ENCODE results near the gene DZIP1.

- TF ChIP-seq CTCF (IDR thresholded peaks at IDR 0.05) (no peak), POLR2A (IDR thresholded peaks at IDR 0.05) (no peak)
Measured at GRCh38 chr13:95553581-95554385, 90.7 kb downstream of the DZIP1 start.

Data from adrenal gland (tissue), 5 donors.